Tibial artery (tissue), 4 donors: ENCODE measurements around the gene IL21R.

Source experiments
- DNase-seq, 2 donors: peaks; one replicate each; pipeline ENCODE4 v3.0.0-alpha.2; 2019
- H3K27ac ChIP-seq, 2 donors: fragments of 200-600 bp; sonication (generic) in 1 of 2; 1 replicate in 1 of 2; 2 replicates in 1 of 2; pipeline ENCODE4 v1.5.1; 2018 to 2019; ENCODE audit warnings: mild to moderate bottlenecking in 1 of 2
- H3K27me3 ChIP-seq, 2 donors: fragments of 200-600 bp; sonication (generic) in 1 of 2; one replicate each; pipeline versions ENCODE4 v1.5.1 to v1.6.0; 2016 to 2019
- H3K36me3 ChIP-seq, 3 donors: fragments of 200-600 bp; sonication (generic) in 2 of 3; one replicate each; pipeline ENCODE4 v1.5.1; 2016 to 2019; ENCODE audit warnings: mild to moderate bottlenecking in 2 of 3
- H3K4me1 ChIP-seq, 4 donors: fragments of 200-600 bp; sonication (generic) in 2 of 4; 1 replicate in 3 of 4; 2 replicates in 1 of 4; pipeline ENCODE4 v1.5.1; 2016 to 2019
- H3K4me3 ChIP-seq, 2 donors: fragments of 200-600 bp; sonication (generic) in 1 of 2; 1 replicate in 1 of 2; 2 replicates in 1 of 2; pipeline ENCODE4 v1.5.1; 2018 to 2019; ENCODE audit warnings: mild to moderate bottlenecking in 2 of 2
- H3K9me3 ChIP-seq, 3 donors: fragments of 200-600 bp; sonication (generic) in 1 of 3; one replicate each; pipeline ENCODE4 v1.5.1; 2016 to 2019
- intact Hi-C: fragments of 100-400 bp; cut with DNase I; formaldehyde crosslinking; loops from one replicate; pipeline ENCODE4 v1.15.0; 2023; ENCODE audit warnings: low total_unique reads
- TF ChIP-seq, protein P1 (sequence below), 2 experiments: fragments of 200-600 bp in 1 of 2; fragments of 450-650 bp in 1 of 2; IDR thresholded peaks; one replicate each; pipeline ENCODE4 v1.5.1; 2017 to 2019; ENCODE audit warnings: antibody characterized with exemption in 2 of 2, mild to moderate bottlenecking in 1 of 2, moderate library complexity in 1 of 2

The IL21R gene

DNA sequence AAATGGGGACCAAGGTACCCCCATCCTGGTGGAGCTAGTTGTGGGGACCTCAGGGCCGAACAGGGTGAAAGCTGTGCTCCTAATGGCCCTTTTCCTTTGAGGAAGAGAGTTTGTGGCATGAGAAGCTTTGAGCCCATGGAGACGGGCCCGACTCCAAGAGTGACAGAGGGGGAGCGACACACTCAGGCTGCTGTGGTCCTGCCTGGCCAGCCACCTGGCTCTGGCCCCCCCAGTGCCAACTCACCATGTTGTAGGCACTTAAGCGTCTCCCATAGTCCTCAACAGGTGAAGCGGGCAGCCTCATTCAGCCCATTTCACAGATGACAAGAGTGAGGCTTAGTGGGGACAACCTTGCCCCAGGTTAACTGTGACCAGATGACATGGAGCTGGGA is 1.6 kb downstream of the IL21R start:
- no peak for DNase-seq
- intact Hi-C loops: no loop called here
- no peak overlapping the region for H3K4me3 ChIP-seq
- TF ChIP-seq, protein P1, sequence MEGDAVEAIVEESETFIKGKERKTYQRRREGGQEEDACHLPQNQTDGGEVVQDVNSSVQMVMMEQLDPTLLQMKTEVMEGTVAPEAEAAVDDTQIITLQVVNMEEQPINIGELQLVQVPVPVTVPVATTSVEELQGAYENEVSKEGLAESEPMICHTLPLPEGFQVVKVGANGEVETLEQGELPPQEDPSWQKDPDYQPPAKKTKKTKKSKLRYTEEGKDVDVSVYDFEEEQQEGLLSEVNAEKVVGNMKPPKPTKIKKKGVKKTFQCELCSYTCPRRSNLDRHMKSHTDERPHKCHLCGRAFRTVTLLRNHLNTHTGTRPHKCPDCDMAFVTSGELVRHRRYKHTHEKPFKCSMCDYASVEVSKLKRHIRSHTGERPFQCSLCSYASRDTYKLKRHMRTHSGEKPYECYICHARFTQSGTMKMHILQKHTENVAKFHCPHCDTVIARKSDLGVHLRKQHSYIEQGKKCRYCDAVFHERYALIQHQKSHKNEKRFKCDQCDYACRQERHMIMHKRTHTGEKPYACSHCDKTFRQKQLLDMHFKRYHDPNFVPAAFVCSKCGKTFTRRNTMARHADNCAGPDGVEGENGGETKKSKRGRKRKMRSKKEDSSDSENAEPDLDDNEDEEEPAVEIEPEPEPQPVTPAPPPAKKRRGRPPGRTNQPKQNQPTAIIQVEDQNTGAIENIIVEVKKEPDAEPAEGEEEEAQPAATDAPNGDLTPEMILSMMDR (IDR thresholded peaks at IDR 0.05): no peak
- H3K27ac ChIP-seq: no peak overlapping the region
- H3K36me3 ChIP-seq: no peaks in the 10 kb centered on the region
- peaks cover 0 to 39% of the 10 kb centered on the region in 2 donors for H3K27me3 ChIP-seq
- H3K4me1 ChIP-seq: peaks cover 0 to 18% (median 6%) of the 10 kb centered on the region in 4 donors
- H3K9me3 ChIP-seq: no peaks in the 10 kb centered on the region

GRCh38 chr16:27404163-27404823 is 2.3 kb downstream of the IL21R start:
- Histone ChIP-seq H3K27me3 (peaks cover 0 to 39% of the 10 kb centered on the region in 2 donors), H3K4me1 (peaks cover 0 to 18% (median 6%) of the 10 kb centered on the region in 4 donors), H3K36me3 (no peaks in the 10 kb centered on the region), H3K4me3 (no peak overlapping the region), H3K27ac (no peak overlapping the region), H3K9me3 (no peaks in the 10 kb centered on the region)
- no peak for DNase-seq
- intact Hi-C loops: no loop called here
- TF ChIP-seq, protein P1 (IDR thresholded peaks at IDR 0.05): no peak

- intact Hi-C loops: no loop called here
- H3K9me3 ChIP-seq: peaks cover 0 to 7% (median 5%) of the 10 kb centered on the region in 3 donors
- no peak overlapping the region for H3K27ac ChIP-seq
- DNase-seq: no peak
- no peaks in the 10 kb centered on the region for H3K36me3 ChIP-seq
- H3K4me1 ChIP-seq: peaks cover 0 to 18% (median 6%) of the 10 kb centered on the region in 4 donors
- peaks cover 0 to 39% of the 10 kb centered on the region in 2 donors for H3K27me3 ChIP-seq
- TF ChIP-seq, protein P1 (IDR thresholded peaks at IDR 0.05): no peak
- H3K4me3 ChIP-seq: no peak overlapping the region
These were observed 3.8 kb downstream of the IL21R start for GRCh38 chr16:27405546-27406451.

- H3K4me1 ChIP-seq: peaks cover 0 to 11% (median 6%) of the 10 kb centered on the region in 4 donors
- no peak overlapping the region for H3K27ac ChIP-seq
- peaks cover 0 to 7% (median 5%) of the 10 kb centered on the region in 3 donors for H3K9me3 ChIP-seq
- TF ChIP-seq, protein P1 (IDR thresholded peaks at IDR 0.05): no peak
- intact Hi-C loops: no loop called here
- peaks cover 0 to 36% of the 10 kb centered on the region in 2 donors for H3K27me3 ChIP-seq
- H3K36me3 ChIP-seq: no peaks in the 10 kb centered on the region
- DNase-seq: no peak
- no peak overlapping the region for H3K4me3 ChIP-seq
These were observed 4.6 kb downstream of the IL21R start for GRCh38 chr16:27406511-27407128.

- H3K36me3 ChIP-seq: no peaks in the 10 kb centered on the region
- H3K4me1 ChIP-seq: peaks cover 0 to 6% (median 3%) of the 10 kb centered on the region in 4 donors
- intact Hi-C loops: no loop called here
- no peak overlapping the region for H3K4me3 ChIP-seq
- no peak overlapping the region for H3K27ac ChIP-seq
- DNase-seq: no peak
- TF ChIP-seq, protein P1 (IDR thresholded peaks at IDR 0.05): no peak
- peaks cover 0 to 7% (median 5%) of the 10 kb centered on the region in 3 donors for H3K9me3 ChIP-seq
- peaks cover 0 to 35% of the 10 kb centered on the region in 2 donors for H3K27me3 ChIP-seq
These were observed 5.2 kb downstream of the IL21R start for GRCh38 chr16:27407133-27407532.
